Activated CD8-positive, alpha-beta memory T cell treated with anti-CD3 and anti-CD28 coated beads, Interleukin-2, amount 50 U/mL, for 24 hours (primary cell): ENCODE results near the gene ADAD2.
"Not testable (repeated sequence)": the region's sequence is repeated elsewhere in the genome, so short reads cannot be mapped to it uniquely, and the experiment has no call there.

ENCODE experiments used
- DNase-seq: peaks from one replicate; pipeline ENCODE4 v3.0.0-alpha.2; 2020; ENCODE audit errors: extremely low read depth

ADAD2 gene

GRCh38 chr16:84195201-84196093, 4.5 kb downstream of the ADAD2 start:
- no peak for DNase-seq

DNA sequence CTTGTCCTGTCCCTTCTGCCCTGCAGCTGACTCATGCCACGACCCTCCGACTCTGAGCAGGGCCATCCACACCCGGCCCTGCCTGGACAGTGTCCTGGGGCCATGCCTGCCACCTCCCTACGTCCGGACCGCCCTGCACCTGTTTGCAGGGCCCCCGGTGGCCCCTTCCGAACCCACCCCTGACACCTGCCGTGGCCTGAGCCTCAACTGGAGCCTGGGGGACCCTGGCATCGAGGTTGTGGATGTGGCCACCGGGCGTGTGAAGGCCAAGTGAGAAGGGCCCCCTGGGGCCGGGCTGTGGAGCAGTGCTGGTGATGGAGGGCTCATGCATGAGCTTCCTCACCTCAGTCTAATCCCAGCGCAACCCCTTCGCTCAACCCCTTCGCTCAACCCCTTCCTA, 5.1 kb downstream of the ADAD2 start:
- DNase-seq, result no peak

- no peak for DNase-seq
Measured at GRCh38 chr16:84196727-84197394, 5.9 kb downstream of the ADAD2 start.

- no peak for DNase-seq
Measured at GRCh38 chr16:84197466-84198128, 6.6 kb downstream of the ADAD2 start.

DNA sequence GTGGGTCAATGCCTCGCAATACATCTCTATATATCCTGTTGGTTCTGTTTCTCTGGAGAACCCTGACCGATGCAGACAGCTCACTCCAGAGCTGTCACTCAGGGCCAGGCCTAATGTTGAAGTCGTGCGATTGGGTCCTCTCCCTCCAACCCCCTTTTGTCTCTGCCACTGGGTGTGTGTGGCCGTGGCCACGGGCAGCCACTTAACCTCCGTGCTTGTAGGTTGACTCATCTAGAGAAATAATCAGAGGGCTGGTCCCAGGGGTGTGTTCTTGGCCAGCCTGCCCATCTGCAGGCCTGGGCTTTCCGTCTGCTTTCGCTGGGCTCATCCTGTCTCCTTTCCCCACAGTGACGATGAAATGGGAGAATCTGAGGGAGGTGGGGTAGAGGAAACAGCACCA, 7.4 kb downstream of the ADAD2 start:
- no peak for DNase-seq

DNA sequence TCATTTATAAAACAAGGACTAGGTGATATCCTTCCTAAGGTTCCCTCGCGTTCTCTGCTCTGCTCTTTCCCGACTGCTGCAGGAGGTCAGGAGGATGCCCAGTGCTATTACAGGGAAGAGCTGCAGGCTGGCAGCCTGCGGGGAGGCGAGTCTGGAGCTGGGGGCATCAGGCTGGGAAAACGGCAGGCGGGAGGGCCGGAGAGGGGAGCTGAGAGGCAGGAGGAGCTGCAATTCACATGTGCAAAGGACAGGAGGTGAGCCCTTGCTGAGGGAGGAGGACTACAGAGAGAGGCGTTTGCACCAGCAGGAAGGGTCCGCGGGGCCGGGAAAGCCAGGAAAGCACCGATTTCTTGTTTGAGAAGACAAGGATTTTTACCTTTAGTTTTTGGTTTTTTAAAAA, 8.1 kb downstream of the ADAD2 start:
- DNase-seq, result no peak

DNA sequence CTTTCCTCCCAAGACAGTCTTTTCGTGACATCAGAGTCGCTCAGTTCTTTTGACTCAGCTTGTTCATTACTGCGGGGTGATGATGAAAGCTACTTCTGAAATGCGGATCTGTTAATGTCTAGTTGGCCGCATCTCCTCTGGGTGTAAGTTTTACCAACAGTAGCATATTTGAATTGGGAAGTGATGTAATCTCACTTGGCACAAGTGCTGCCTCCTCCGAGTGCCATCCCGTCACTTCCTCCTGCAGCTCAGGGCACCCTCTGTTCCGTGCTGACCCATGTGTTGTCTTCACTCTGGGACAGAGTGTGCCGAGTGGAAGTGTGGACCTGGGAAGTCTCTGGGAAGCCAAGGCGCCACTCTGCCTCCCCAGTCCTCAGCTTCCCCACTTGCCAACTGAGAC, 8.9 kb downstream of the ADAD2 start:
- DNase-seq, result no peak

DNA sequence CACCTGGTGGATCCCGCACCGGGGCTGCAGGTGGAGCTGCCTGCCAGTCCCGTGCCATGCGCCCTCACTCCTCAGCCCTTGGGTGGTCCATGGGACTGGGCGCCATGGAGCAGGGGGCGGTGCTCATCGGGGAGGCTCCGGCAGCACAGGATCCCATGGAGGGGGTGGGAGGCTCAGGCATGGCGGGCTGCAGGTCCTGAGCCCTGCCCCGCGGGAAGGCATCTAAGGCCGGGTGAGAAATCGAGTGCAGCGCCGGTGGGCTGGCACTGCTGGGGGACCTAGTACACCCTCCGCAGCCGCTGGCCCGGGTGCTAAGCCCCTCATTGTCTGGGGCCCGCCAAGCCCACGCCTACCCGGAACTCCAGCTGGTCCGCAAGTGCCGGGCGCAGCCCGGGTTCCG, 13.6 kb downstream of the ADAD2 start:
- not testable (repeated sequence) for DNase-seq

DNA sequence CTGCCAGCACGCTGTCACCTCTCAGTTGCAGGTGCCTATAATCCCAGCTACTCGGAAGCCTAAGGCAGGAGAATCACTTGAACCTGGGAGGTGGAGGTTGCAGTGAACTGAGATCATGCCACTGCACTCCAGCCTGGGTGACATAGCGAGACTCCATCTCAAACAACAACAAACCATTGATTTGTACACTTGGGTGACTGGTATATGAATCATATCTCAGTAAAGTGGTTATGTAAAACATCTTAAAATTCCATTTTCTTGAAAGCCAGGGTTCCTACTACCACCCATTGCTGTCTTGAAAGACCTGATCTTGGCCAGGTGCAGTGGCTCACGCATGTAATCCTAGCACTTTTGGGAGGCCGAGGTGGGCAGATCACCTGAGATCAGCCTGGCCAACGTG, 14.2 kb downstream of the ADAD2 start:
- not testable (repeated sequence) for DNase-seq

DNA sequence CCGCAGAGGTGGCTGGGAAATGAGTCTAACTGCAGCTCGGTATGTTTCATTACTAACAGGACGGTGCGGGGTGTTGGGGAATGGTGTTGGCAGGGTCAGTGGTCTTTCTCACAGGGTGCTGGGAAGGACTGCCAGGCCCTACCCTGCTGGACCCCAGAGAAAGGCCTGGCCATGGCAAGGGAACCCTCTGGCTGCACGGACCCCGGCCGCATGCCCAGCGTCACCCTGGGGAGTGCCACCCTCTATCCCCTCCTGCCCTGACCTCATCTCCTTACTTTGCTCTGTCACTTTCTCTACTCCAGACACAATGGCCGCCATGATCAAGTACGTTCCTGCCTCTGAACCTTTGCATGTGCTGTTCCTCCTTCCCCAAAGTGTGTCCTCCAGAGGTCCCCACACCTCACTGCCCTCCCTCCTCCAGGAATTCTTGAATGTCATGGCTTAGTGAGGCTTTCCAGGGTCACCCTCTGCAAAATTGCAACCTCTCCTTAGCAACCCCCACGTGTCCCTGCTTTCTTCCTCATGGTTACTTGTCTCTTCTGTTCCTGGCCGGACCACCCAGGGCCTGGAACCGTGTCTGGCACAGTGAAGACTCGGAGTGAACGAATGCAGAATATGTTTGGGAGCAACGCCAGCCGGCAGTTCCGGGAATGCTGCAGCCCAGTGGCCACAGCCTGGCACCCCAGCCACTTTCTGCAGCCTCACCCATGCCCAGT, 15.2 kb downstream of the ADAD2 start:
- no peak for DNase-seq

DNA sequence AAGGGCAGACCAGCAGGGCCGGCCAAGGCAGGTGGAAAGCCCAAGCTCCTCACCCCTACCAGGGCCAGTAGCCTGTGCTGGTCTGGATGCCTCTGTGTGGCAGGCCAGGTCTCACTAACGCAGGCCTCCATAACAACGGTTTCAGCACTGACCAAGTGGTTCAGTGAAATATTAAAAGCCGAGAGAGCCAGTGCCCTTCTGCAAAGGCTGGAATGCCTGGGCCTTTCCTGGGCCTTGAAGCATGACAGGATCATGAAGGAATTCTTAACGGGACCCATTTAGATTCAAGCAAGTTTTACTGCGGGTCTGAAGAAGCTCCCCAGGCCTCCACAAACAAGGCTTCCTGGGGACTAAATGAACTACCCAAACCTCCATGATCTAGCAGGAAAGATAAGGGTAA, 16.3 kb downstream of the ADAD2 start:
- DNase-seq, result no peak

GRCh38 chr16:84207879-84208278, 16.9 kb downstream of the ADAD2 start:
- DNase-seq, result no peak

GRCh38 chr16:84209989-84210388, 19.0 kb downstream of the ADAD2 start:
- no peak for DNase-seq

DNA sequence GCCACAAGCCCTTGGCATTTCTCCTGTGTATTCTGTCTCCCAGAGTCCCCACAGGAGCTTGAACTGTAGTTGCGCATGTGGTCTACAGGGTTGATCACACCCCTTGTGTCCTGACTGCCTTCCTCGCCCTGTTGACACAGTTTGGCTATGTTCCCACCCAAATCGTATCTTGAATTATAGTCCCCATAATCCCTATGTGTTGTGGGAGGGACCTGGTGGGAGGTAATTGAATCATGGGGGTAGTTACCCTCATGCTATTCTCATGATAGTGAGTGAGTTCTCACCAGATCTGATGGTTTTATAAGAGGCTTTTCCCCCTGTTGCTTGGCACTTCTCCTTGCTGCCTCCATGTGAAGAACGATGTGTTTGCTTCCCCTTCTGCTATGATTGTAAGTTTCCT, 21.2 kb downstream of the ADAD2 start:
- no peak for DNase-seq

DNA sequence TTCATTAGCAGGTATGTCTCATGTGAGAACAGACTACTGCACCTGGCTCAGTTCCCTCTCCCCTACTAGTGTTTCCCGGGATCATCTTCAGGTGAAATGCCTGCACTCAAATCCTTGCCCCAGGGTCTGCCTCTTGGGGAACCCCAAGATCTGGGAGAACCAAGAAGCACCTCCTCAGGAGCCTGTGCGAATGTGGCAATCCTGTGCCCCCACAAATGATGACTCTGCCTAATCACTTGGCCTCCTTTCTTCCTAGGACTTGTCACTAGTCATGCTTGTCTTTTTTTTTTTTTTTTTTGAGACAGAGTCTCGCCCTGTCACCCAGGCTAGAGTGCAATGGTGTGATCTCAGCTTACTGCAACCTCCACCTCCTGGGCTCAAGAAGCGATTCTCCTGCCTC, 21.7 kb downstream of the ADAD2 start:
- no peak for DNase-seq

DNA sequence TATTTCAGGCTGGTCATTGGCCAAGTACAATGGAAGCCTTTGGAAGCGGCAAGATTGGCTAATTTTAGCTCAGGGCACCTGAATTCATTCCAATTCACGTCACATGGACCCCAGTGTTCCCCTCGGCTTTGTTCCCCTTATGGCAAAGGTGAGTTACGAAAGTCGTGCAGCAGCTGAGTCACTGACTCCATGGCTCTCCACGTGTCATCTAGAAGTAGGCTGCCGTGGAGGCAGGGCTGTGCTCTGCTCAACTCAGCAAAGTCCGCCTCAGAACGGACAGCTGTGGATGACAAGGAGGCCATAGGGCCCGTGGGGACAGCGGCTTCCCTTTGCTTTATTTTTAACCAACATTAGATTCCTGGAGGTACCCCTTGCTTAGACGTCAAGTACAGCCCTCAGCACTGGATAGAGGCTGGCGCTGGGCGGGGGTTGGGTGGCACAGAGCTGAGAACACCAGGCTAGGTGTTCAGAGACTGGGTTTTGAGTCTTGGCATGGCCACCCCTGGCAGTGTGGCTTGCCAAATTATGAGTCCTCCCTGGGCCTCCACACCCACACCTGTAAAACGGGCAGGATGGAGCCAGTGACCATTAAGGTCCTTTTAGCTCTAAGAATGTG, 23.6 kb downstream of the ADAD2 start:
- DNase-seq, result no peak

DNA sequence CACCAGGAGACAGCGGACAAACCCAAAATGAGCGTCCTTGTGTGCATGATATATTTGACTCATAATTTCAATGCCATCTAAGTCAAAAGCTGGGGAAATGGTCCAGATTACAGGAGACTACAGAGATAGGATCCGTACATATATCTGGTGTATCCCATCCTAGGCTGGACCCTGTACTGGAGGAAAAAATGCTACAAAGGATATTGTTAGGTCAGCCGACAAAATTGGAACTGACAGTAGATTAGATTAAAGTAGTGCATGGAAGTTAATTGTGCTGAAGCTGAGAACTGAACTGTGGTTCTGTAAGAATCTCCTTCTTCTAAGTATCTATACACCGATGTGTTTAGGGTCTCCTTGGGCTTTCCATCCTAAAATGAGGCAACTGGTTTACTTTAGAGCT, 24.6 kb downstream of the ADAD2 start:
- no peak for DNase-seq

- not testable (repeated sequence) for DNase-seq
Measured at GRCh38 chr16:84216144-84216543, 25.2 kb downstream of the ADAD2 start.

DNA sequence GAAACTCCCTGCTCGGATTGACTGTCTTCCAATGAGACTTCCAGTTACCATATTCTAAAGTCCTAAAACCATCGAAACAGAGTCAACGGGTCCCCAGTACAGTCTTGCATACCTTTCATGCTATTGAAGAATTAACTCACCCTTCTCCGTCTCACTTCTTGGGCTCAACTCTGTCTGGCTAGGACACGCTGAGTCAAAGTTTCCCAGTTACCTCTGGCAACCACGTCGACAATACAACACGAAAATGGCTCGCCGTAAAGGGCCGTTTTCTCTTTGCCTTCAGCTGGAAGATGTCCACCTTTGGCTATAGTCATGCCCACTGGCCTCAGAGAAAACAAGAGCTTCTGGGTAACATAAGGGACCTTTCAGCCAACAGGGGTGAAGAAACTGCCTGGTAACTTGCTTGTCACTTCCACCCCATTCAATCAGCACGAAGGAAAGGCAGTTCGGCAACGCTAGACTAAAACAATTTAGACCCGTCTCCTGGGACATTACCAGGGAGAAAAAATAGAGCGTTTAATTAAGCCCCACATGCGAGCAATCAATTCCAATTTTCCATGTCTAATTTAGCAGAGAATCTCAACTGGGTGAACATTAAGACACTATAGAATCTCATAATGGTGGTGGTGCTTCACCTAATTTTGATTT, 27.3 kb downstream of the ADAD2 start:
- no peak for DNase-seq

DNA sequence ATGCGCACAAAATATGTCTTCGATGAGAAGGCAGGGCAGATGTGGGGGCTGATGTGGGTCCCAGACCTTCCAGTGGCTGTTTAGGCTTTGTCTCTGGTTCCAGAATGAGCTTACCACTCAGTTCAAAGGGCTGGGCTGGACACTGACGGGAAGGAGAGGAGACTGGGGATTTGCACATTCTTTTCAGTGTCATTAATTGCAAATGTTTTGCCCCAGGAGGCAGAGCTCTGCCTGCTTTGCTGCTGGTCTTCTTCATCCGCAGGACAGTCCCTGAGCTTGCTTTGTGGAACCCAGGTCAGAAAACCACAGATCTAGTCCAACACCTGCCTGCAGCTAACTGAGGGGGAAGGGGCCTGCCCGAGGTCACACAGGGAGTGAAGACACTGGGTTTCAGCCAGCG, 28.0 kb downstream of the ADAD2 start:
- DNase-seq, result no peak

DNA sequence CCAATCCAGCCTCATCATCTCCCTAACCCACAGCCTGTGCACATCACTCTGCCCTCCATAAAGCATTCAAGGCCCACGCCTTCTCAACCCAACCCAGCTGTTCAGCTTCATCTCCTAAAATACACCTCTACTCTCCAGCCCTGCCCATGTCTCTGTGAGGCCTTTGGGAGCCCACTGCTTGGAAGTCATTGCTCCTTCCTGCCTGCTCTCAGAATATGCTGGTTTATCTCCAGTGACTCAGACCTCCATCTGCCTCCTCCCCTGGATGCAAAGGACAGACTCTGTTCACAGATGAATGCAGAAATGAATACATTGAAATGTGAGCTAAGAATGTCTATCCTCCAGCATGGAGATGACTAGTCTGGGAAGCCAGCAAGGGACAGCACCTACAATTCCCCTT, 29.9 kb downstream of the ADAD2 start:
- DNase-seq, result no peak
